Neural crest cell (in vitro differentiated cells): Measurements from ENCODE around the gene GSTA4. TPM values are rescaled to one million over a fixed set of nuclear protein-coding genes. Genes with fewer than 3 reads are reported as not detected.

Experiments used
- DNase-seq: peaks from one replicate; pipeline ENCODE4 v3.0.0; 2021; ENCODE audit warnings: low read depth, mixed read lengths, low spot score
- H3K27ac Mint-ChIP-seq: one replicate; pipeline ENCODE4 v1.8.0; 2021; ENCODE audit warnings: mild to moderate bottlenecking, mixed read lengths; ENCODE audit not compliant: unreplicated experiment
- H3K27me3 Mint-ChIP-seq: 2 replicates; pipeline ENCODE4 v1.8.0; 2021; ENCODE audit warnings: low read depth, mild to moderate bottlenecking, mixed read lengths
- H3K36me3 Mint-ChIP-seq: 2 replicates; pipeline ENCODE4 v1.8.0; 2021; ENCODE audit warnings: low read depth, mild to moderate bottlenecking, mixed read lengths
- H3K4me1 Mint-ChIP-seq: 2 replicates; pipeline ENCODE4 v1.8.0; 2021; ENCODE audit warnings: mixed read lengths
- H3K4me3 Mint-ChIP-seq: one replicate; pipeline ENCODE4 v1.8.0; 2021; ENCODE audit warnings: mild to moderate bottlenecking, mixed read lengths
- H3K9me3 Mint-ChIP-seq: 2 replicates; pipeline ENCODE4 v1.8.0; 2021; ENCODE audit warnings: mixed read lengths
- total RNA-seq: library from RNA; stranded (reverse); gene quantifications from 2 replicates; pipeline ENCODE4 v1.2.1, GENCODE V29; 2021
- TF ChIP-seq, protein P1 (sequence below): fragments of 200-600 bp; sonication (generic); conservative IDR thresholded peaks from 2 replicates; pipeline ENCODE4 v1.5.0; 2021; ENCODE audit warnings: antibody characterized with exemption, mild to moderate bottlenecking

The GSTA4 gene
- total RNA-seq, 1 donor from 2014 or later = 70.7 TPM

- Mint-ChIP-seq H3K4me1 (peaks cover 20% of the 10 kb centered on the region), H3K36me3 (peaks cover 3% of the 10 kb centered on the region), H3K27me3 (no peaks in the 10 kb centered on the region), H3K9me3 (no peaks in the 10 kb centered on the region), H3K27ac (no peak overlapping the region), H3K4me3 (no peak overlapping the region)
- DNase-seq = no peak
- TF ChIP-seq, protein P1, sequence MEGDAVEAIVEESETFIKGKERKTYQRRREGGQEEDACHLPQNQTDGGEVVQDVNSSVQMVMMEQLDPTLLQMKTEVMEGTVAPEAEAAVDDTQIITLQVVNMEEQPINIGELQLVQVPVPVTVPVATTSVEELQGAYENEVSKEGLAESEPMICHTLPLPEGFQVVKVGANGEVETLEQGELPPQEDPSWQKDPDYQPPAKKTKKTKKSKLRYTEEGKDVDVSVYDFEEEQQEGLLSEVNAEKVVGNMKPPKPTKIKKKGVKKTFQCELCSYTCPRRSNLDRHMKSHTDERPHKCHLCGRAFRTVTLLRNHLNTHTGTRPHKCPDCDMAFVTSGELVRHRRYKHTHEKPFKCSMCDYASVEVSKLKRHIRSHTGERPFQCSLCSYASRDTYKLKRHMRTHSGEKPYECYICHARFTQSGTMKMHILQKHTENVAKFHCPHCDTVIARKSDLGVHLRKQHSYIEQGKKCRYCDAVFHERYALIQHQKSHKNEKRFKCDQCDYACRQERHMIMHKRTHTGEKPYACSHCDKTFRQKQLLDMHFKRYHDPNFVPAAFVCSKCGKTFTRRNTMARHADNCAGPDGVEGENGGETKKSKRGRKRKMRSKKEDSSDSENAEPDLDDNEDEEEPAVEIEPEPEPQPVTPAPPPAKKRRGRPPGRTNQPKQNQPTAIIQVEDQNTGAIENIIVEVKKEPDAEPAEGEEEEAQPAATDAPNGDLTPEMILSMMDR = no peak
These were observed 19.5 kb downstream of the GSTA4 start for GRCh38 chr6:52975580-52975979.

DNA sequence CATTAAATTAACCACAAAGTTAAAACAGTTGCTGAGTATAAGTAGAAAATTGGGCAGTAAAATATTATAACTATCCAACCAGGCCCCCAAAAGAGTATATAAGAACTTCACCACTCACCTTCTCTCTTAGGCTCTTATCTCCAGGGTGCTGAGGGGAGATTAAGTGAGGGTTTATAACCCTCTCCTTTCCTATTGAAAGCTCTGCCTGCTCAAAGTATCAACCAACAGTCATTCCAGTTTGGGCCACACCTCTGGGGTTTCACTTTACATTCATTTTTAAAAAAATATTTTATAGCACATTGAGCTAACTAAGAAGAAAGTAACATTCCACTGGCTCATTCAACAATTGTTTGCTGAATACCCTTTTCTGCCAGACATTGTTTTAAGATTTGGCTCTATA, 22.1 kb downstream of the GSTA4 start:
- TF ChIP-seq, protein P1 = no peak
- peaks cover under 1% of the 10 kb centered on the region for H3K36me3 Mint-ChIP-seq
- no peak overlapping the region for H3K27ac Mint-ChIP-seq
- DNase-seq = no peak
- H3K4me1 Mint-ChIP-seq = peaks cover 20% of the 10 kb centered on the region
- H3K27me3 Mint-ChIP-seq = no peaks in the 10 kb centered on the region
- no peak overlapping the region for H3K4me3 Mint-ChIP-seq
- no peaks in the 10 kb centered on the region for H3K9me3 Mint-ChIP-seq

GRCh38 chr6:52969359-52969758, 25.7 kb downstream of the GSTA4 start:
- no peak overlapping the region for H3K27ac Mint-ChIP-seq
- H3K27me3 Mint-ChIP-seq = no peaks in the 10 kb centered on the region
- no peak for DNase-seq
- no peaks in the 10 kb centered on the region for H3K4me1 Mint-ChIP-seq
- no peaks in the 10 kb centered on the region for H3K9me3 Mint-ChIP-seq
- TF ChIP-seq, protein P1 = no peak
- H3K36me3 Mint-ChIP-seq = no peaks in the 10 kb centered on the region
- H3K4me3 Mint-ChIP-seq = no peak overlapping the region

GRCh38 chr6:52966101-52966500, 29.0 kb downstream of the GSTA4 start:
- H3K4me3 Mint-ChIP-seq = no peak overlapping the region
- no peak overlapping the region for H3K27ac Mint-ChIP-seq
- TF ChIP-seq, protein P1 = no peak
- H3K9me3 Mint-ChIP-seq = no peaks in the 10 kb centered on the region
- DNase-seq = no peak
- H3K27me3 Mint-ChIP-seq = no peaks in the 10 kb centered on the region
- H3K4me1 Mint-ChIP-seq = peaks cover 1% of the 10 kb centered on the region
- no peaks in the 10 kb centered on the region for H3K36me3 Mint-ChIP-seq

GRCh38 chr6:52965380-52965779, 29.7 kb downstream of the GSTA4 start:
- Mint-ChIP-seq H3K4me3 (no peak overlapping the region), H3K27ac (no peak overlapping the region), H3K36me3 (no peaks in the 10 kb centered on the region), H3K27me3 (no peaks in the 10 kb centered on the region), H3K9me3 (no peaks in the 10 kb centered on the region), H3K4me1 (peaks cover 7% of the 10 kb centered on the region)
- TF ChIP-seq, protein P1 = no peak
- DNase-seq = no peak

- H3K36me3 Mint-ChIP-seq = no peaks in the 10 kb centered on the region
- H3K4me3 Mint-ChIP-seq = no peak overlapping the region
- H3K4me1 Mint-ChIP-seq = peaks cover 9% of the 10 kb centered on the region
- no peaks in the 10 kb centered on the region for H3K27me3 Mint-ChIP-seq
- H3K9me3 Mint-ChIP-seq = no peaks in the 10 kb centered on the region
- TF ChIP-seq, protein P1 = no peak
- DNase-seq = no peak
- no peak overlapping the region for H3K27ac Mint-ChIP-seq
These were observed 30.8 kb downstream of the GSTA4 start for GRCh38 chr6:52964318-52964717.
